H9 (cell line): Measurements from ENCODE around the gene PLIN4. TPM values are rescaled to one million over a fixed set of nuclear protein-coding genes. Genes with fewer than 3 reads are reported as not detected.

Experiments used
- DNase-seq: peaks from one replicate; pipeline ENCODE4 v3.0.0-alpha.2; 2017
- H2AFZ ChIP-seq: one replicate; pipeline ENCODE4 v1.6.1; 2013; ENCODE audit warnings: mild to moderate bottlenecking, low read length, control low read depth, moderate library complexity
- H2AK5ac ChIP-seq: 2 replicates; pipeline ENCODE4 v1.6.1; 2013; ENCODE audit warnings: low read length, control low read depth, mixed read lengths; ENCODE audit not compliant: insufficient read length
- H2BK120ac ChIP-seq: one replicate; pipeline ENCODE4 v1.6.1; 2013; ENCODE audit warnings: low read depth, mild to moderate bottlenecking, low read length, control low read depth, inconsistent platforms; ENCODE audit not compliant: poor library complexity, severe bottlenecking
- H2BK12ac ChIP-seq: 2 replicates; pipeline ENCODE4 v1.6.1; 2013; ENCODE audit warnings: low read length, control low read depth, mixed read lengths, low read depth; ENCODE audit not compliant: insufficient read length
- H2BK15ac ChIP-seq: 2 replicates; pipeline ENCODE4 v1.6.1; 2013; ENCODE audit warnings: low read depth, low read length, control low read depth
- H2BK20ac ChIP-seq: one replicate; pipeline ENCODE4 v1.6.1; 2013; ENCODE audit warnings: low read depth, mild to moderate bottlenecking, low read length, control low read depth, inconsistent platforms; ENCODE audit not compliant: poor library complexity, severe bottlenecking
- H2BK5ac ChIP-seq: 2 replicates; pipeline ENCODE4 v1.6.1; 2013; ENCODE audit warnings: low read length, control low read depth, mixed read lengths; ENCODE audit not compliant: insufficient read length
- H3K14ac ChIP-seq: 2 replicates; pipeline ENCODE4 v1.6.1; 2013; ENCODE audit warnings: low read length, control low read depth; ENCODE audit not compliant: insufficient read depth
- H3K18ac ChIP-seq: 2 replicates; pipeline ENCODE4 v1.6.1; 2013; ENCODE audit warnings: low read depth, mild to moderate bottlenecking, mixed read lengths, low read length, control low read depth; ENCODE audit not compliant: insufficient read length
- H3K23ac ChIP-seq: 2 replicates; pipeline ENCODE4 v1.6.1; 2013; ENCODE audit warnings: low read length, control low read depth, mixed read lengths, low read depth; ENCODE audit not compliant: insufficient read length
- H3K23me2 ChIP-seq: 2 replicates; pipeline ENCODE4 v1.6.1; 2013; ENCODE audit warnings: low read depth, mild to moderate bottlenecking, mixed read lengths, low read length, control low read depth; ENCODE audit not compliant: insufficient read length, poor library complexity, severe bottlenecking
- H3K27ac ChIP-seq: 2 replicates; pipeline ENCODE4 v1.5.1; 2013; ENCODE audit warnings: low read length, control low read depth, mixed read lengths, low read depth; ENCODE audit not compliant: insufficient read length
- H3K27me3 ChIP-seq: 2 replicates; pipeline ENCODE4 v1.6.1; 2013; ENCODE audit warnings: low read length, control low read depth, inconsistent platforms; ENCODE audit not compliant: insufficient read depth
- H3K4ac ChIP-seq: 2 replicates; pipeline ENCODE4 v1.6.1; 2013; ENCODE audit warnings: low read depth, mild to moderate bottlenecking, control low read depth, inconsistent platforms, low read length, moderate library complexity
- H3K4me1 ChIP-seq: 2 replicates; pipeline ENCODE4 v1.6.1; 2013; ENCODE audit warnings: low read length, control low read depth, inconsistent platforms; ENCODE audit not compliant: insufficient read depth
- H3K4me2 ChIP-seq: 2 replicates; pipeline ENCODE4 v1.6.1; 2013; ENCODE audit warnings: low read length, control low read depth, mixed read lengths; ENCODE audit not compliant: insufficient read length, insufficient read depth
- H3K56ac ChIP-seq: 2 replicates; pipeline ENCODE4 v1.6.1; 2013; ENCODE audit warnings: low read depth, mild to moderate bottlenecking, mixed read lengths, low read length, control low read depth; ENCODE audit not compliant: insufficient read length
- H3K79me1 ChIP-seq: 2 replicates; pipeline ENCODE4 v1.6.1; 2013; ENCODE audit warnings: low read depth, mild to moderate bottlenecking, moderate library complexity, low read length, control low read depth, inconsistent platforms; ENCODE audit not compliant: insufficient read depth, poor library complexity, severe bottlenecking
- H3K79me2 ChIP-seq: 2 replicates; pipeline ENCODE4 v1.6.1; 2013; ENCODE audit warnings: low read length, control low read depth, inconsistent platforms; ENCODE audit not compliant: insufficient read depth
- H3K9ac ChIP-seq: 2 replicates; pipeline ENCODE4 v1.6.1; 2013; ENCODE audit warnings: low read length, control low read depth, mixed read lengths; ENCODE audit not compliant: insufficient read length; ENCODE audit errors: extremely low read depth
- H3K9me3 ChIP-seq: one replicate; pipeline ENCODE4 v1.6.1; 2013; ENCODE audit warnings: low read depth, low read length, inconsistent platforms; ENCODE audit not compliant: control insufficient read depth
- H3T11ph ChIP-seq: one replicate; pipeline ENCODE4 v1.6.1; 2013; ENCODE audit warnings: mild to moderate bottlenecking, low read length, control low read depth, inconsistent platforms
- H4K20me1 ChIP-seq: one replicate; pipeline ENCODE4 v1.6.1; 2013; ENCODE audit not compliant: control insufficient read depth, insufficient read length, insufficient read depth
- H4K5ac ChIP-seq: 2 replicates; pipeline ENCODE4 v1.6.1; 2013; ENCODE audit warnings: low read depth, mild to moderate bottlenecking, mixed read lengths, low read length, control low read depth; ENCODE audit not compliant: insufficient read length
- H4K8ac ChIP-seq: replicated peaks from 2 replicates; pipeline ENCODE4 v1.6.1; 2013; ENCODE audit warnings: low read length, control low read depth, mixed read lengths, low read depth; ENCODE audit not compliant: insufficient read length
- H4K91ac ChIP-seq: 2 replicates; pipeline ENCODE4 v1.6.1; 2013; ENCODE audit warnings: low read depth, mild to moderate bottlenecking, moderate library complexity, mixed read lengths, low read length, control low read depth; ENCODE audit not compliant: insufficient read length
- H3K27ac Mint-ChIP-seq, 3 experiments: 2 replicates in 2 of 3; 3 replicates in 1 of 3; pipeline ENCODE4 v1.8.0; 2020 to 2021; ENCODE audit warnings: mixed read lengths in 3 of 3, mild to moderate bottlenecking in 1 of 3, moderate library complexity in 1 of 3
- H3K27me3 Mint-ChIP-seq: 2 replicates; pipeline ENCODE4 v1.8.0; 2021; ENCODE audit warnings: low read depth, mild to moderate bottlenecking, moderate library complexity, mixed read lengths
- H3K36me3 Mint-ChIP-seq, 3 experiments: 2 replicates in 2 of 3; 3 replicates in 1 of 3; pipeline ENCODE4 v1.8.0; 2020 to 2021; ENCODE audit warnings: low read depth in 3 of 3, mixed read lengths in 3 of 3; ENCODE audit not compliant: insufficient read depth in 1 of 3
- H3K4me1 Mint-ChIP-seq, 2 experiments: 2 replicates each; pipeline ENCODE4 v1.8.0; 2020; ENCODE audit warnings: mixed read lengths in 2 of 2
- H3K4me3 Mint-ChIP-seq, 2 experiments: 2 replicates in 1 of 2; 3 replicates in 1 of 2; pipeline ENCODE4 v1.8.0; 2020 to 2021; ENCODE audit warnings: mild to moderate bottlenecking in 2 of 2, mixed read lengths in 2 of 2, moderate library complexity in 1 of 2
- H3K9me3 Mint-ChIP-seq, 2 experiments: 2 replicates in 1 of 2; 3 replicates in 1 of 2; pipeline ENCODE4 v1.8.0; 2020; ENCODE audit warnings: mild to moderate bottlenecking in 2 of 2, mixed read lengths in 2 of 2, moderate library complexity in 1 of 2
- WGBS: extraction: QIAGEN DNeasy Blood & Tissue Kit; methylation state at CpG from one replicate; pipeline ENCODE4 v1.1.7; 2013; ENCODE audit warnings: missing lambda C conversion rate, low lambda C conversion rate, mixed read lengths; ENCODE audit not compliant: insufficient read length; ENCODE audit errors: extremely low coverage; 5-methylcytosine and 5-hydroxymethylcytosine counted together
- total RNA-seq: library from RNA; stranded (reverse); gene quantifications from 2 replicates; pipeline ENCODE4 v1.2.1, GENCODE V29; 2021
- TF ChIP-seq, protein P1 (sequence below): fragments of 200-600 bp; sonication (generic); conservative IDR thresholded peaks from 3 replicates; pipeline ENCODE4 v1.8.0; 2021; ENCODE audit warnings: antibody characterized with exemption, mild to moderate bottlenecking

The PLIN4 gene
- total RNA-seq, 1 experiment from 2014 or later, result 1.1 TPM

DNA sequence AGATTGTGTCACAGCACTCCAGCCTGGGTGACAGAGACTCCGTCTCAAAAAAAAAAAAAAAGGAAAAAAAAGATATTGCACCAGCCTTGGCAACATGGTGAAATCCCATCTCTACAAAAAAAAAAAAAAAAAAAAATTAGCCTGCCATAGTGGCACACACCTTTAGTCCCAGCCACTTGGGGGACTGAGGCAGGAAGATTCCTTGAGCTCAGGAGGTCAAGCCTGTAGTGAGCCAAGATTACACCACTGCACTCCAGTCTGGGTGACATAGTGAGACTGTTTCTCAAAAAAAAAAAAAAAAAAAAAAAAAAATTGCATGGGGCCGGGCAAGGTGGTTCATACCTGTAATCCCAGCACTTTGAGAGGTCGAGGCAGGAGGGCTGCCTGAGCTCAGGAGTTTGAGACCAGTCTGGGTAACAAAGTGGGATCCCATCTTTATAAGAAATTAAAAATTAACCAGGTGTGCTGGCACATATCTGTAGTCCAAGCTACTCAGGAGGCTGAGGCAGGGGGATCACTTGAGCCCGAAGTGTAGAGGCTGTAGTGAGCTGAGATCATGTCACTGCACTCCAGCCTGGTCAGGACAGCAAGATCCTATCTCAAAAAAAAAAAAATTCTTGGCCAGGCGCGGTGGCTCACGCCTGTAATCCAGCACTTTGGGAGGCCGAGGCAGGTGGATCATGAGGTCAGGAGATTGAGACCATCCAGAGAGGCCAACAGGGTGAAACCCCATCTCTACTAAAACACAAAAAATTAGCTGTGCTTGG, 53.3 kb downstream of the PLIN4 start:
- no peak overlapping the region for H3K9ac ChIP-seq
- peaks cover 6% of the 10 kb centered on the region for H3K27me3 Mint-ChIP-seq
- H4K5ac ChIP-seq, result no peak overlapping the region
- no peak overlapping the region for H2BK5ac ChIP-seq
- no peaks in the 10 kb centered on the region for H3K27me3 ChIP-seq
- no peak overlapping the region for H2BK15ac ChIP-seq
- TF ChIP-seq, protein P1, sequence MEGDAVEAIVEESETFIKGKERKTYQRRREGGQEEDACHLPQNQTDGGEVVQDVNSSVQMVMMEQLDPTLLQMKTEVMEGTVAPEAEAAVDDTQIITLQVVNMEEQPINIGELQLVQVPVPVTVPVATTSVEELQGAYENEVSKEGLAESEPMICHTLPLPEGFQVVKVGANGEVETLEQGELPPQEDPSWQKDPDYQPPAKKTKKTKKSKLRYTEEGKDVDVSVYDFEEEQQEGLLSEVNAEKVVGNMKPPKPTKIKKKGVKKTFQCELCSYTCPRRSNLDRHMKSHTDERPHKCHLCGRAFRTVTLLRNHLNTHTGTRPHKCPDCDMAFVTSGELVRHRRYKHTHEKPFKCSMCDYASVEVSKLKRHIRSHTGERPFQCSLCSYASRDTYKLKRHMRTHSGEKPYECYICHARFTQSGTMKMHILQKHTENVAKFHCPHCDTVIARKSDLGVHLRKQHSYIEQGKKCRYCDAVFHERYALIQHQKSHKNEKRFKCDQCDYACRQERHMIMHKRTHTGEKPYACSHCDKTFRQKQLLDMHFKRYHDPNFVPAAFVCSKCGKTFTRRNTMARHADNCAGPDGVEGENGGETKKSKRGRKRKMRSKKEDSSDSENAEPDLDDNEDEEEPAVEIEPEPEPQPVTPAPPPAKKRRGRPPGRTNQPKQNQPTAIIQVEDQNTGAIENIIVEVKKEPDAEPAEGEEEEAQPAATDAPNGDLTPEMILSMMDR, result no peak
- H2AK5ac ChIP-seq, result no peak overlapping the region
- no peaks in the 10 kb centered on the region for H3K9me3 ChIP-seq
- no peak overlapping the region for H3K4ac ChIP-seq
- no peaks in the 10 kb centered on the region for H4K20me1 ChIP-seq
- H3K4me3 Mint-ChIP-seq, result no peak overlapping the region
- H3K27ac ChIP-seq, result no peak overlapping the region
- no peaks in the 10 kb centered on the region for H3K36me3 Mint-ChIP-seq
- H3K18ac ChIP-seq, result no peak overlapping the region
- H3K27ac Mint-ChIP-seq, result no peak overlapping the region
- H3K23ac ChIP-seq, result no peak overlapping the region
- H3K14ac ChIP-seq, result no peak overlapping the region
- H3K4me1 ChIP-seq, result no peaks in the 10 kb centered on the region
- no peak overlapping the region for H3K56ac ChIP-seq
- no CpG with 5 or more reads among the region's 8 CpGs for WGBS
- H2BK120ac ChIP-seq, result no peak overlapping the region
- H3K79me2 ChIP-seq, result no peaks in the 10 kb centered on the region
- no peaks in the 10 kb centered on the region for H3K4me1 Mint-ChIP-seq
- DNase-seq, result no peak
- no peak overlapping the region for H4K91ac ChIP-seq
- H3T11ph ChIP-seq, result no peak overlapping the region
- no peak overlapping the region for H2BK20ac ChIP-seq
- no peaks in the 10 kb centered on the region for H3K23me2 ChIP-seq
- no peaks in the 10 kb centered on the region; a peak in 1 of 5 replicates for H3K9me3 Mint-ChIP-seq
- no peak overlapping the region for H2AFZ ChIP-seq
- H4K8ac ChIP-seq, result no peak overlapping the region
- no peak overlapping the region for H2BK12ac ChIP-seq
- no peak overlapping the region for H3K4me2 ChIP-seq
- H3K79me1 ChIP-seq, result no peaks in the 10 kb centered on the region
